HEK293 (cell line): Measurements from ENCODE around the gene RNF144A.

ENCODE experiments used
- CTCF ChIA-PET: fragments of 350-600 bp; formaldehyde crosslinking; extraction: SDS; loops from one replicate; lab custom pipeline; 2021; ENCODE audit warnings: antibody characterized with exemption; lab: Yijun Ruan, JAX
- POLR2A ChIA-PET: fragments of 300-600 bp; formaldehyde crosslinking; extraction: SDS; loops from one replicate; lab custom pipeline; 2020; ENCODE audit warnings: antibody characterized with exemption, inconsistent platforms; lab: Yijun Ruan, JAX
- H3K27ac ChIP-seq: fragments of 200-500 bp; sonication (Bioruptor generic); 2 replicates; pipeline ENCODE4 v1.5.1; 2014; ENCODE audit warnings: low read depth, low read length, control low read depth, inconsistent platforms; ENCODE audit errors: extremely low read depth
- H3K36me3 ChIP-seq, 2 experiments: fragments of 200-500 bp in 1 of 2; sonication (Bioruptor generic) in 1 of 2; 1 replicate in 1 of 2; 2 replicates in 1 of 2; pipeline ENCODE4 v1.5.1; 2014 to 2017; ENCODE audit warnings: inconsistent platforms in 2 of 2, low read length in 2 of 2; ENCODE audit not compliant: control insufficient read depth in 2 of 2, insufficient read depth in 1 of 2
- H3K4me1 ChIP-seq: fragments of 200-500 bp; sonication (Bioruptor generic); 2 replicates; pipeline ENCODE4 v1.5.1; 2014; ENCODE audit warnings: mild to moderate bottlenecking, low read length, inconsistent platforms; ENCODE audit not compliant: control insufficient read depth, insufficient read depth
- H3K4me3 ChIP-seq: 2 replicates; pipeline ENCODE4 v1.5.1; 2011; ENCODE audit warnings: low read depth, mild to moderate bottlenecking, control low read depth, low read length, moderate library complexity
- H3K9me3 ChIP-seq: fragments of 200-500 bp; sonication (Bioruptor generic); 2 replicates; pipeline ENCODE4 v1.5.1; 2014; ENCODE audit warnings: low read depth, low read length, inconsistent platforms; ENCODE audit not compliant: control insufficient read depth, insufficient read depth
- HOXC10 ChIP-seq: sonication (generic); formaldehyde crosslinking; IDR thresholded peaks from 2 replicates; pipeline ENCODE4 v1.8.1; 2023; ENCODE audit warnings: mild to moderate bottlenecking, missing genetic modification reagents
- MEIS1 ChIP-seq: sonication (generic); formaldehyde crosslinking; IDR thresholded peaks from 2 replicates; pipeline ENCODE4 v1.8.1; 2022; ENCODE audit warnings: missing genetic modification reagents, mild to moderate bottlenecking, borderline replicate concordance
- RBAK ChIP-seq: fragments of 450-650 bp; formaldehyde crosslinking; IDR thresholded peaks from 2 replicates; pipeline ENCODE4 v1.5.1; 2016; ENCODE audit warnings: missing biosample characterization, missing genetic modification characterization
- ZFP3 ChIP-seq: fragments of 450-650 bp; formaldehyde crosslinking; IDR thresholded peaks from 2 replicates; pipeline ENCODE4 v1.5.1; 2016; ENCODE audit warnings: low read depth, missing biosample characterization, missing genetic modification characterization
- ZFP69B ChIP-seq: fragments of 450-650 bp; formaldehyde crosslinking; IDR thresholded peaks from 2 replicates; pipeline ENCODE4 v1.5.1; 2016; ENCODE audit warnings: missing biosample characterization, missing genetic modification characterization
- ZNF121 ChIP-seq: fragments of 450-650 bp; formaldehyde crosslinking; IDR thresholded peaks from 2 replicates; pipeline ENCODE4 v1.5.1; 2016; ENCODE audit warnings: missing biosample characterization, missing genetic modification characterization
- ZNF146 ChIP-seq: fragments of 450-650 bp; formaldehyde crosslinking; IDR thresholded peaks from 2 replicates; pipeline ENCODE4 v1.5.1; 2016; ENCODE audit warnings: missing biosample characterization, missing genetic modification characterization
- ZNF184 ChIP-seq: fragments of 450-650 bp; IDR thresholded peaks from 2 replicates; pipeline ENCODE4 v1.5.1; 2018; ENCODE audit warnings: missing biosample characterization, mild to moderate bottlenecking, missing genetic modification characterization
- ZNF19 ChIP-seq: fragments of 450-650 bp; formaldehyde crosslinking; IDR thresholded peaks from 2 replicates; pipeline ENCODE4; 2016; ENCODE audit warnings: missing biosample characterization, missing genetic modification characterization, low read depth
- ZNF302 ChIP-seq: fragments of 450-650 bp; formaldehyde crosslinking; IDR thresholded peaks from 2 replicates; pipeline ENCODE4 v1.5.1; 2016; ENCODE audit warnings: missing biosample characterization, missing genetic modification characterization, low read depth
- ZNF423 ChIP-seq: fragments of 450-650 bp; formaldehyde crosslinking; IDR thresholded peaks from 2 replicates; pipeline ENCODE4 v1.5.1; 2016; ENCODE audit warnings: missing biosample characterization, missing genetic modification characterization
- ZNF473 ChIP-seq: fragments of 450-650 bp; formaldehyde crosslinking; IDR thresholded peaks from 2 replicates; pipeline ENCODE4 v1.5.1; 2017; ENCODE audit warnings: missing biosample characterization, missing genetic modification characterization
- ZNF518A ChIP-seq: fragments of 450-650 bp; formaldehyde crosslinking; conservative IDR thresholded peaks from 2 replicates; pipeline ENCODE4 v1.5.1; 2016; ENCODE audit warnings: low read depth, missing biosample characterization, missing genetic modification characterization
- ZNF529 ChIP-seq: fragments of 450-650 bp; formaldehyde crosslinking; IDR thresholded peaks from 2 replicates; pipeline ENCODE4 v1.5.1; 2017; ENCODE audit warnings: missing genetic modification characterization, missing biosample characterization; ENCODE audit not compliant: insufficient replicate concordance
- ZNF623 ChIP-seq: fragments of 450-650 bp; formaldehyde crosslinking; IDR thresholded peaks from 2 replicates; pipeline ENCODE4 v1.5.1; 2016; ENCODE audit warnings: missing biosample characterization, missing genetic modification characterization
- ZNF624 ChIP-seq: fragments of 450-650 bp; formaldehyde crosslinking; IDR thresholded peaks from 2 replicates; pipeline ENCODE4 v1.5.1; 2017; ENCODE audit warnings: missing biosample characterization, missing genetic modification characterization
- ZNF654 ChIP-seq: fragments of 450-650 bp; formaldehyde crosslinking; IDR thresholded peaks from 2 replicates; pipeline ENCODE4 v1.5.1; 2016; ENCODE audit warnings: low read depth, missing biosample characterization, missing genetic modification characterization
- ZNF660 ChIP-seq: fragments of 450-650 bp; IDR thresholded peaks from 2 replicates; pipeline ENCODE4 v1.5.1; 2018; ENCODE audit warnings: missing biosample characterization, mild to moderate bottlenecking, missing genetic modification characterization
- ZNF664 ChIP-seq: fragments of 450-650 bp; formaldehyde crosslinking; IDR thresholded peaks from 2 replicates; pipeline ENCODE4 v1.5.1; 2016; ENCODE audit warnings: missing biosample characterization, missing genetic modification characterization
- ZNF843 ChIP-seq: fragments of 450-650 bp; formaldehyde crosslinking; IDR thresholded peaks from 2 replicates; pipeline ENCODE4 v1.5.1; 2016; ENCODE audit warnings: missing biosample characterization, missing genetic modification characterization
- ZSCAN23 ChIP-seq: fragments of 450-650 bp; formaldehyde crosslinking; IDR thresholded peaks from 2 replicates; pipeline ENCODE4 v1.5.1; 2016; ENCODE audit warnings: missing biosample characterization, missing genetic modification characterization
- ZSCAN30 ChIP-seq: fragments of 450-650 bp; IDR thresholded peaks from 2 replicates; pipeline ENCODE4 v1.5.1; 2018; ENCODE audit warnings: missing biosample characterization, mild to moderate bottlenecking, missing genetic modification characterization, moderate library complexity
- TF ChIP-seq, protein P1 (sequence below): fragments of 450-650 bp; IDR thresholded peaks from 2 replicates; pipeline ENCODE4 v1.5.1; 2018; ENCODE audit warnings: missing biosample characterization, missing genetic modification characterization
- TF ChIP-seq, protein P2 (sequence below): fragments of 450-650 bp; formaldehyde crosslinking; IDR thresholded peaks from 2 replicates; pipeline ENCODE4 v1.5.1; 2016; ENCODE audit warnings: missing biosample characterization, missing genetic modification characterization

The RNF144A gene

DNA sequence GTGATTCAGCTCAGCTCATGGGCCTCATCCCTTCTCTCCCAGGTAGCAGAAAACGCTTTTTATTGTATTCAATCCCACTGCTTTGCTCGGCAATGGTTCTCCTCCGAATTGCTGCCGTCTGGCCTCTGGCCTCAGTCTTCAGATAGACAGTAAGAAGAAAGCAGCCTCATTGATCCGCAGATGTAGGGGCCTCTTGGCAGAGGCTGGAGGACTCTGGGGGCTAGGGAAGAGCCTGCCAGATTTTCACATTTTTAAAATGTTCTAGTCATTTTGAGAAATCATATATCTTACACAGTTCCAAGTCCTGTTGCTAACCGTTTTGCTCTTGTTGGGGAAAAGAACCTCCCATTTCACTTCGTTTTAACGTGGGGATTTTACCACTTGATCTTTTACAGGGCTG lies 123.3 kb downstream of the RNF144A start (continued):
- TF ChIP-seq, protein P1, sequence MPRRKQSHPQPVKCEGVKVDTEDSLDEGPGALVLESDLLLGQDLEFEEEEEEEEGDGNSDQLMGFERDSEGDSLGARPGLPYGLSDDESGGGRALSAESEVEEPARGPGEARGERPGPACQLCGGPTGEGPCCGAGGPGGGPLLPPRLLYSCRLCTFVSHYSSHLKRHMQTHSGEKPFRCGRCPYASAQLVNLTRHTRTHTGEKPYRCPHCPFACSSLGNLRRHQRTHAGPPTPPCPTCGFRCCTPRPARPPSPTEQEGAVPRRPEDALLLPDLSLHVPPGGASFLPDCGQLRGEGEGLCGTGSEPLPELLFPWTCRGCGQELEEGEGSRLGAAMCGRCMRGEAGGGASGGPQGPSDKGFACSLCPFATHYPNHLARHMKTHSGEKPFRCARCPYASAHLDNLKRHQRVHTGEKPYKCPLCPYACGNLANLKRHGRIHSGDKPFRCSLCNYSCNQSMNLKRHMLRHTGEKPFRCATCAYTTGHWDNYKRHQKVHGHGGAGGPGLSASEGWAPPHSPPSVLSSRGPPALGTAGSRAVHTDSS (tag by site-specific recombination), result no peak
- no peak for TF ChIP-seq ZNF654 (tag by site-specific recombination)
- no peak for TF ChIP-seq ZNF664
- no peak for TF ChIP-seq ZNF843

GRCh38 chr2:7041421-7041820 lies 124.2 kb downstream of the RNF144A start:
- H3K4me3 ChIP-seq, result no peak overlapping the region
- H3K27ac ChIP-seq, result no peak overlapping the region
- CTCF ChIA-PET, result no interaction called here
- POLR2A ChIA-PET, result no interaction called here
- TF ChIP-seq ZNF423 (tag by site-specific recombination) (no peak), ZNF624 (tag by site-specific recombination) (no peak), ZNF518A (no peak), ZNF623 (no peak), ZNF302 (tag by site-specific recombination) (no peak), ZSCAN23 (no peak), HOXC10 (no peak), ZFP69B (tag by site-specific recombination) (no peak), ZFP3 (tag by site-specific recombination) (no peak), ZNF184 (tag by site-specific recombination) (no peak), ZSCAN30 (no peak)
- no peaks in the 10 kb centered on the region for H3K4me1 ChIP-seq
- H3K9me3 ChIP-seq, result no peaks in the 10 kb centered on the region
- H3K36me3 ChIP-seq, result peaks cover 0 to 17% of the 10 kb centered on the region in 2 experiments; a peak in 2 of 3 replicates

GRCh38 chr2:7043690-7044089 lies 126.5 kb downstream of the RNF144A start:
- H3K4me3 ChIP-seq, result no peak overlapping the region
- peaks cover 0 to 13% of the 10 kb centered on the region in 2 experiments; a peak in 2 of 3 replicates for H3K36me3 ChIP-seq
- ChIA-PET POLR2A (no interaction called here), CTCF (interaction anchor here (0.5 to 4.5 kb wide), 31 partner anchors 9 to 1592 kb away, joined by 3 to 43 read pairs (median 4); no protein-coding TSS in a partner anchor)
- TF ChIP-seq ZNF146 (tag by site-specific recombination) (no peak), ZNF529 (tag by site-specific recombination) (no peak), RBAK (tag by site-specific recombination) (no peak), ZNF473 (tag by site-specific recombination) (no peak), ZNF19 (tag by site-specific recombination) (no peak), ZNF121 (tag by site-specific recombination) (no peak), ZNF660 (tag by site-specific recombination) (no peak), MEIS1 (CRISPR knock-in tag) (no peak)
- TF ChIP-seq, protein P2, sequence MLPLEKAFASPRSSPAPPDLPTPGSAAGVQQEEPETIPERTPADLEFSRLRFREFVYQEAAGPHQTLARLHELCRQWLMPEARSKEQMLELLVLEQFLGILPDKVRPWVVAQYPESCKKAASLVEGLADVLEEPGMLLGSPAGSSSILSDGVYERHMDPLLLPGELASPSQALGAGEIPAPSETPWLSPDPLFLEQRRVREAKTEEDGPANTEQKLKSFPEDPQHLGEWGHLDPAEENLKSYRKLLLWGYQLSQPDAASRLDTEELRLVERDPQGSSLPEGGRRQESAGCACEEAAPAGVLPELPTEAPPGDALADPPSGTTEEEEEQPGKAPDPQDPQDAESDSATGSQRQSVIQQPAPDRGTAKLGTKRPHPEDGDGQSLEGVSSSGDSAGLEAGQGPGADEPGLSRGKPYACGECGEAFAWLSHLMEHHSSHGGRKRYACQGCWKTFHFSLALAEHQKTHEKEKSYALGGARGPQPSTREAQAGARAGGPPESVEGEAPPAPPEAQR, result no peak
- TF ChIP-seq, all 188 proteins: peak for 0
- Histone ChIP-seq H3K9me3 (no peaks in the 10 kb centered on the region), H3K4me1 (no peaks in the 10 kb centered on the region), H3K27ac (no peak overlapping the region)
